ENCODE data around the gene MED13L.
A peak's percentile ranks its signal among the peaks of the same experiment; 100 is the strongest.

Gene MED13L

DNA sequence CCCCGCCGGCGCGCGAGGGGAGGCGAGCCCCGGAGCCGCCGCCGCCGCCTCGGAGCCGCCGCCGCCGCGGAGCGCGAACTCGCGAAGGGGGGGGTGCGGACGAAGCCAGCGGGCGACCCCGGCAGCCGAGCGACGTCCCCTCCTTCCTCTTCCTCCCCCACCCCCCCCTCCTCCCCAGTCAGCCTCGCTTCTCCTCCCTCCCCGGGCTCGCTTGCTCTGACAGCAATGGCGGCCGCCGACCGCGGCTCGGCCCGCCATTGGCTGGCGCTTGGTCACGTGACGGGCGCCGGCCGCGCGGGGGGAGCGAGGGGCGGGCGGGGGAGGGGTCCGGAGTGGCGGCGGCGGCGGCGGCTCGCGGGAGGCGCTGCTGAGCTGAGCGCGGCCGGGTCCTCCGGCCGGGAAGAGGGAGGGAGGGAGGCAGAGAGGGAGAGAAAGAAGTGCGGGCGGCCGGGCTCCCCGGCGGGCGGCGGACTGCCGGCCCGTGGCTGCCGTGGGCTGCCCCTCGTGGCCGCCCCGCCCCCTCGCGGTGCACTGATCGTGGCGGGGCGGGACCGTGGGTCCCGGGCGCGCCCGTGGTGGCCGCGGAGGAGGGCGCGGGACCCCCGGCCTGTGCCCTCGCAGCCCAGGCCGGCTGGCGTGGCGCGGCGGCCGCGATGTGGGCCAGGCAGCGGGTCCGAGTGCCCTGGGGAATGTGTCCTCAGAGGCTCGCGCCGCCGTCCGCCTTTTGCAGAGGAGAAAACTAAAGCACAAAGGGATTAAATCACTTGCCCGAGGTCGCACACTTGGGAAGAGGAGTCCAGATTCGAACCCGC is at the start of gene MED13L:
TSS of gene MED13L (minus strand) at position 227 of the 812 bp plus-strand sequence. CDS start 562 bp downstream, outside the sequence.
- DNase-seq: peak; percentile 87

DNA sequence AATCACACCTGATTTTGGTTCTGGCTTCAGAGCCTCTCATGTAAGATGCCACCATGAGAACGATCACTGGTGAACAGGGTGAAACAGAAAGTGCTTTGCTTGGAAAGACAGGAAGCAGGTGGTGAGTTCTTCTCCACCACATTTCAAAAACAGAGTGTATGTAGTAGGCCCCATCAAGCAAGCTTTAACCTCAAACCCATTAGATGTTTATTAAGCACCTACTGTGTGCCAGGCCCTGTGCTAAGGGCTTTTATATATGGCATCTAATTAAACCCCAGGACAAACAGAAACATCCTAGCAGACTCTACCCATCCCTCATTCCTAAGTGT is 47.8 kb upstream of the MED13L start:
- DNase-seq: no peak

DNA sequence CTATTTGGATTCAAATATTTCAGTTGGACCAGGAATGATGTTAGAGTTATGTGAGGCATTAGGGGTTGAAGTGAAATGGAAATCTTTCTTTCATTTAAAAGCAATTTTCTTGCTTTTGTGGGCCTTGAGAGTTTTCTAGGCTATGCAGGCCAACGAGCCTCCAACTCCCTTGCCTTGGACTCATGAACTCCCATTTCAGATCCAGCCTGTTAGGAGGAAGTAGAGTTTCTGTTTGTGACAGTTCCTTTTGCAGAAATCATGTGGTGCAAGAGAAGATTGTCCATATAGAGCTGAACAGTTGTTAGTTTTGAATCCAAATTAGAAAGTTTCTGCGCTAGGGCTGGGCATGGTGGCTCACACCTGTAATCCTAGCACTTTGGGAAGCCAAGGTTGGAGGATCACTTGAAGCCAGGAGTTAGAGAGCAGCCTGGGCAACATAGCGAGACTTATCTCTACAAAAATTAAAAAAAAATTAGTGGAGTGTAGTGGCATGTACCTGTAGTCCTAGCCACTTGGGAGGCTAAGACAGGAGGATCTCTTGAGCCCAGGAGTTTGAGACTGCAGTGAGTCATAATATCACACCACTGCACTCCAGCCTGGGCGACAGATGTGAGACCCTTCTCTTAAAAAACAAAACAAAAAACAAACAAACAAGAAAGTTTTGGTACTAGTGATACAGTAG is 47.3 kb upstream of the MED13L start:
- DNase-seq: no peak

DNA sequence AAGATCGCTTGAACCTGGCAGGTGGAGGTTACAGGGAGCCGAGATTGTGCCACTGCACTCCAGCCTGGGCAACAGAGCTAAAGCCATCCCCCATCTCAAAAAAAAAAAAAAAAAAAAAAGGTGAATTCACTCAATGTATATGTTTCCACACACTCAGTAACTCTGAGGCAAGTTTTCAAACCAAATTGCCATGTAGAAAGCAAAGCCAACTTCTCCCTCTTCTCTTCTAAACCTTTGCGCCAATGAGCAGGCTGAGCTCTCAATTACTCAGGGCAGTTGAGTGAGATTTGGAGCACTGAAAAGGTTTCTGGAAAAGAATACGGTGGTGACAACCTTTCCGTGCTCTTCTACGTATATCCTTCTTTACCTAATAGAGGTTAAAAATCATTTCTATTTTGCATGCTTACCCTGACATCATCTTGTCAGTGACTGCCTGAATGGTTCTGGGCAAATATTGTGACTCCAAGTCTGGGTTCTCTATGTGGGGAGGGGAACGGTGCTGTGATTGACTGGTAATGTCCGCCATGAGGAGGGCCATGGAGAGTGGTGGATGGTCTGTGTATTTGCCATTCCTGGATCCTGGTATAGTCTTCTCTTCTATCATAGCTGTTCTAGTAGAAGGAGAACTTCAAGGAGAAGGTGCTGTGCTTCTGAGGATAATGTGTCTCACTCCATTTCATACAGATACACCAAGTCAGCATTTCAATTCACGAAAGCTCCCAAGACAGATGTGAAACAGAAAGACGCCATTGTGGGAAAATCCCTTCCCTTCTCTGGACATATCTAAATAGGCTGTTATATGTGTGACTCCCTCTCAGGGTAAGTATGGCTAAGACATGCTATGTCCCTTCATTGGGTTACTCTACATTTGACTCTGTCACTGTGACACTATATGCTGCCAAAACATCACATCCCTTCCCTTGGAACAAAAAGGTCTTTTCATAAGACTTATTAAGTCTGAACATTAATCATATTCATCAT is 46.2 kb upstream of the MED13L start:
- DNase-seq: no peak

DNA sequence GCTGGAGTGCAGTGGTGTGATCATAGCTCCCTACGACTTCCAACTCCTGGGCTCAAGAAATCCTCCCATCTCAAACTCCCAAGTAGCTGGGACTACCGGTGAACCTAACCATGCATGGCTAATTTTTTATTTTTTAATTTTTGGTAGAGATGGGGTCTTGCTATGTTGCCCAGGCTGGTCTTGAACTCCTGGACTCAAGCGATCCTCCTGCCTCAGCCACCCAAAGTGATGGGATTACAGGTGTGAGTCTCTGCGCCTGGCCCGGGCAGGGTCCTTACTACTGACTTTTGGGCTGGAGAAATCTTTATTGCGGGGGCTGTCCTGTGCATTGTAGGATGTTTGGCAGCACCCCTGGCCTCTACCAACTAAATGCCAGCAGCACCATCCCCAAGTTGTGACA is 44.4 kb upstream of the MED13L start:
- no peak for DNase-seq

DNA sequence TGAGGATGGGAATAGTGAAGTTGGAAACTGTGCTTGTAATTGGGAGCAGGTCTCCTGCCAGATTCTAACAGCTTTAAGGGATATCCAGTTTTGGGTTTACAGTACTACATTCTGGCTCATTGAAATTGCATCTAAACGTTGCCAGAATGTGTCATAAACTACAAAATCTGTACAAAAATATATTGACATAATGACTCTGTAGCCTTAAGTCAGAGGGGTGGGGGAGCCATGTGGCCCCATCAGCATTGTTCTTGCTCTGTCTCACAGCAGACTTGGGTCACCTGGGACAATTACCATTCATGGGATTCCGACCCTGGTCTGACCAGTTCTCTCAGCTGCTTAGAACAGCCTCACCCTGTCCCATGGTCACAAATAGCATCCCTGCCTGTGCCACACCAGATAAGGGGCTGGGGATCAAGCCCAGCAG is 43.3 kb upstream of the MED13L start:
- no peak for DNase-seq

DNA sequence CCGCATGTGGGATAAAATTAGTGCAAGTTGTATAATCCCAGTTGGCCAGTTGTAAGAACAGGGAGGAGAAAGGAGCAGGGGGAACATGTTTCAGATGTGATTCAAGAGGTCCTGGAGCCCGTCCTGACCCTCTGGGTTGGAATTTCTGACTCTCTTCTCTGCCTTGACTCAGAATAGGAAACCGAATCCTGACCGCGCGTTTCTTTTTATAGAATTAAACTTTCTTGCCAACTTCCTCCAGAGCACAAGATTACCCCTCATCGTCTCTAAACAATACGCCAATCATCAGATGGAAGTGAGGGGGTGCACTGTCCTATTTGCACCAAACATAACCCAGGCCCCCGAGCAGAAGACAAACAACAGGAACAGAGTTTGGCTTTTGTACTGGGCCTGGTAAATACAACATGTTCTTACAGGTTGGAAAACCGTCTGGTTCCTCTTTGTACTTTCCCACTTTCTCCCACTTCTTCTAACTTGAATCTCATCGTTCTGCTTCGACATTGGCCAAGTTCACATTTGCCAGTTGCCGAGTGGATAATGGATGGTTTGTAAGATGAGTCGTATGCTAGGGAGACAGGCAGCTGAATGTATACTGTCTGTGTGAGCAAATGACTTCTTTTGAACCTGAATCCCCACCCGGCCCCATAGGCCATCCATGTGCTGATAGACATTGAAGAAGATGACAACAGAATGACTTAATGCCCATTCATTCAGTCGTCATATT is 42.6 kb upstream of the MED13L start:
- no peak for DNase-seq

DNA sequence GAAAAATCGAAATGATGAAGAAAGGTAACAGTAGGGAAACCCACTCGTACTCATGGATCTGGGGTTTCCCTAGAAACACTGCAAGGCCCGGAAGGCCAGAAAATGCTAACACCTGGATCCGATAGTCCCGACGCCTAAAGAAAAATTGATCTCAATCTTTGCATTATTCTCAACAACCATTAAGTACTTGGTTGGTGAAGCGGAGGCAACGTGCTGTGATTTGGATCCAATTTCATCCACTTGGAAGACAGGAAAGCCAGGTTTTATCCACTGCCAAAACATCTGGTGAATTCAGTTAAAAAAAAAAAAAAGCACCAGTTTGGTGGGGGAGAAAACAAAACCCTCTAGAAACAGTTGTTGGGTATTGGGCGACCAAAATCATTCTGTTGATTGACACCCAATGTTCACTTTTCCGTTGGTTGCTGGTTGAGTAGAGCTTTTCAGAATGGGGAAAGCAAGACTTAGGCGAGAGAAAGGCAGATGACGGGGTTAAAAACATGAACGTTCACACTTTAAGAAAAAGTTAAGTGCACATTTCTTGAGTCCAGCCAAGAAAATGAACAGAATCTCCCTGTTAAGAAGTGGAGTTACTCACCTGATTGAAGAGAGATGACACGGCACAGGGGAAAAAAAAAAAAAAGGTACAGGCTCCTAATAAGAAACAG is 41.9 kb upstream of the MED13L start:
- DNase-seq: no peak

DNA sequence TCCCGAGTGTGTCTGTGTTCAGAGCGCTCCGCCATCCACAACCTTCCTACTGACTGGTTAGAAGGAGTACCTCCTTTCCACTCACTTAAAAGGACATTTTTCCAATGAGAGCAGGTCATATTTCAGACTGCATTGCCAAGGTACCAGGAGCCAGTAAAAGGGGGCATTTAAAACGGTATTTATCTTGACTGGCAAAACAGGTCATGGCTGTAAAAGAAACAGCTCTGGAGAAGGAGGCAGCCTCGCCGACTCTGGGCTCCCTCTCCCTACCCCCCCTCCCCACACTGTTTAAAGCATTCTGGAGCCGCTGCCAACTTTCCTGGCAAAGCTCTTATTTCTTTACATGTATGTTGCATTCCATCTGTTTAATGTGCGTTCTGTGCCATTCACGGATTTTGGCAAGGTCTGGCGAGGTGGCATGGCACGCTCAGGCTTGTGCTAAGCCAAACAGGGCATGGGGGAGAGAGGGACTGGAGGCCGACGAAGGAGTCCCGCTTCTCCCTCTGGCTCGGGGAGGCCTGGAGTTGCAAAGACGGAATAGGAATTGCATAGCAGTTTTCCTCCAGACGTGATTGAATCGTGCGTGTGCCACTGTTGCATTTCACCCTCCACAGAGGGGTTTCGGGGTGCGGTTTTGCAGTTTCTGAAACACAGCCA is 41.2 kb upstream of the MED13L start:
- no peak for DNase-seq

DNA sequence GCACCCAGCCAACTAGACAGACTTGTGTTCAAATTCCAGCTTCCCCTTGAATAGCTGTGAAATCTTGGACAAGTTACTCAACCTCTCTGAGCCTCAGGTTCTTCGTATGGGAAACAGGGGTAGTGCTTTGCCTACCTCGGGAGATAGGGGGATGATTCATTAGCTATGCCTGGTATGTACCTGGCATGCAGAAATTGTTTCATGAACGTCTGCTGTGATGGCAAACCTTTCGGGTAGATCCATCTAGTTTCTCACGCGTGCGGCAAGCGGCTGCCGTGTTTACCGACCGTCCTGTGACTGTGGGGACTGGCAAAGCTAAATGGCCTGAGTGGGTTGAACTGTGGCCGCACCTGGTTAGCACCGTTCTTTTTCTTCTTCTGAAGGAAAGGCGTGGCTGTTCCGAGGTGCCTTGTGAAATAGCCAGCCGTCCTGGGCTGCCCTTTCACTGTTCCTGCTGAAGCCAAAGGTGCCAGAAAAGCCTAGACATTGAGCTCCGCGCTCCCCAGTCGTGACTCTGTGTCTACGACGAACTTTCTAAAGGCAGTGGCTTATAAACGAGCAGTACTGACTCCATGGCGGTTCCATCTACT is 40.6 kb upstream of the MED13L start:
- DNase-seq: no peak

DNA sequence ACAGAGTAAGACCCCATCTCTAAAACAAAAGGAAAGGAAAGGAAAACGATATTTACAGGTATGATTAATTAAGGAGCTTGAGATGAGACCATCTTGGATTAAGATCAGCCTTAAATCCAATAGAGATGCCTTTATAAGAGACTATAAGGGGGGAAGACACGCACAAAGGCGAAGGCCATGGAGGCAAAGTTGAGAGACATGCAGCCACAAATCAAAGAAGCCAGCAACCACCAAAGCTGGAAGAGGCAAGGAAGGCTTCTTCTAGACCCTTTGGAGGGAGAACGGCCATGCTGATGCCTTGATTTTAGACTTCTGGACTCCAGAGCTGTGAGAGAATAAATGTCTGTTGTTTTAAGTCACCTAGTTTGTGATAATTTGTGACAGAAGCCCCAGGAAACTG is 39.6 kb upstream of the MED13L start:
- no peak for DNase-seq

DNA sequence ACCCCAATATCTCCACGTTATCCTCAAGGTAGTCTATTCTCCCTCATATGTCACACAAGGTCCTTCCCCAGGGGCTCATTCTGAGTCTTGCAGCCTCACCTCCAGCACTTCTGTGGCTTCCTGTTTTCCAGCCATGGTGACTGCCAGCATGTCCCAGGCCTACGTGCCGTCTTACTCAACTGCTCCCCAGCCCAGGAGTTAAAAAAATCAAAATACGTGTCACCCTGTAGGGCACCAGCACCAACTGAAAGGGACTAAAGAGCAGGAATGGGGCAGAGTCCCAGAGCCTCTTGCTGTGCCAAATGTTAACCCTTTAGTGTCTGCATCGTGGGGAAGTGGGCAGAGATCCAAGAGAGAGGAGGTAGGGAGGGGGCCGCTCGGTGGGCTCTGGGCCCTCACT is 37.0 kb upstream of the MED13L start:
- no peak for DNase-seq

DNA sequence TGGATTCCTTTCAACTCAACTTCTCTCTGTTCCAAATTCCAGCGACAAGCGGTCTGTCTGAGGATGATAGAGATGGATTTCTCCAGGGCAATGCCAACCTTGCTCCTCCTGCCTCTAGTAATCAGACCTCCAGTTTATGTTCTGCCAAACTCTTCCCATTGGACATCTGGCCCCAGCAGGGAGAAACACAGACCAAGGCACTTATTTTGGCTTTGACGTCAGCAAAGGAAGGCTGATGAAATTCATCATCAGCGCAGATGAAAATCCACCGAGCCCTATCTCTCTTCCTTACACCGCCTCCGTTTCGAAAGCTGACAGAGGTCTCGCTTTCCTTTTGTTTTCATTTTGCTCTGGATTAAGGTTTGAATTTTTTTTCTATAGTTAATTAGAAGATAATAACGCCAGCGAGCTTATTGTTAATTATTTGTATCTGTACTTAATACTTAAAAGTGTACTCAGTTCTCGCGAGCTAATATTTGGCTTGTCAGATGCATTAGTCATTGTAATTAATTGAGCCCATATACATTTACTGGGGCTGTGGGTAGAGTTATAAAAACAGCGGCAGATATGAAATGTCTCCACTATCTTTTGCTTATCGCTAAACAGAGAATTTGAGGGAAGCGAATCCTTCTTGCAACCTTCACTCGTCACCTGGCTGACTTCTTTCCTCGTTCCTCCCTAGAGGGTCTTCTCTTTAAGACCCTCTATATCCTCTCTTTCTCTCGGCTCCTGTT is 35.9 kb upstream of the MED13L start:
- no peak for DNase-seq

DNA sequence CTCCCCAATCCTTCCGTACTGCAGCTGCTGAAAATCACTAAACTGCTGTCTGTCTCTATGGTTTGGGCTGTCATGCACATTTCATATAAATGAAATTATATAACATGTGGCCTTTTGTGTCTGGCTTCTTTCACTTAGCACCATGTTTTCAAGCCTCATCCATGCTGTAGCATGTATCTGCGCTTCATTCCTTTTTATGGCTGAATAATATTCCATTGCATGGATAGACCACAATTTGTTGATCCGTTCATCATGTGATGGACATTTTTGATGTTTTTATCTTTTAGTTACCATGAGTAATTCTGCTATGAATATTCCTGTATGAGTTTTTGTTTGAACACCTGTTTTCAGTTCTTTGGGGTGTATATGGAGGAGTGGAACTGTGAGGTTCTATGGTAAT is 32.6 kb upstream of the MED13L start:
- DNase-seq: no peak

DNA sequence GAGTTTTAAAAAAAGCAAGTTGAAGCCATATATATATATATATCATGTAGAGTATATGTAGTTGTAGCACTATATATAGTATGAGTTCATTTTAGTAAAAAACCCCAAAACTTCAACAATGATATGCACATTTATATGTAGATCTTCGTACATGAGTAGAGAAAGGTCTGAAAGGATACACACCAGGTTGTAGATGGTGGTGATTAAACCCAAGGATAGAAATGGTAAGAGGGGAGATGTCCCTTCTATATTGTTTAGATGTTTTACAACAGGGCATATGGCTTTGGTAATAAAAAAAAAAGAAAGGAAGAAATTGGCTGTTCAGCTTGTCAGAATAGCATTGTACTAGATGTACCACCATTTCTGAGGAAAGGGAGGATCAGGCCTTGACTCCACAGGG is 31.9 kb upstream of the MED13L start:
- DNase-seq: no peak

DNA sequence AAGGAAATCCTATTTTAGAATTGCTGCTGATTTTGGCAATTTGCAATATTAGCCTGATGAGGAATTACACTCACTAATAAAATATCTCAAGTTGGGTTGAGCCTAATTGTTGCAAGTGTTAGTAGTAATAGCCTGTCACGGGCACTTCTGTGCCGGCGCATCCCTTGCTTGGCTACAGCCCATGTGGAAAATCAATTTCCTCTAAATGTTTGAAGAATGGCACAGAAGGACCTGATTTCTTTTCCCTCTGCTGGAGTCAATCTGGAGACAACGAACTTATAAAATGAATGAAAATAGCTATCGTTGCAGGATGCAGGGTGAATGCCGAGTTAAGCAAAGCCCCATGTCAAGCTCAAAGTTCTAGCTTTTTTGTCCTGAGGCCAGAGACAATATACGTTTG is 31.2 kb upstream of the MED13L start:
- no peak for DNase-seq

DNA sequence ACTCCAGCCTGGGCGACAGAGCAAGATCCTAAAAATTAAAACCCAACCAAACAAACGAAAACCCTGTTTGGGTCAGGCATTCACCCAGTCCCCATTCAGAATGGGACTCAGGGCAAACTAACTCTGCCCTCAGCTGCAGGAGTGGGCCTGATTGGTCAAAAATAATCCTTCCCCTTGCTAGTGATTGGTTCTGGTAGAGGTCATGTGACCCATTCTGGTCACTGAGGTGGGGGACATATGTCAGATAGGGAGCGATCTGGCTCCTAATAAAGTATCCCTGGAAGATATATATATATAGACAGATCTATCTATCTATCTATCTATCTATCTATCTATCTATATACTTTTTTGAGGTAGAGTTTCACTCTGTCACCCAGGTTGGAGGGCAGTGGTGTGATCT is 29.5 kb upstream of the MED13L start:
- DNase-seq: no peak

DNA sequence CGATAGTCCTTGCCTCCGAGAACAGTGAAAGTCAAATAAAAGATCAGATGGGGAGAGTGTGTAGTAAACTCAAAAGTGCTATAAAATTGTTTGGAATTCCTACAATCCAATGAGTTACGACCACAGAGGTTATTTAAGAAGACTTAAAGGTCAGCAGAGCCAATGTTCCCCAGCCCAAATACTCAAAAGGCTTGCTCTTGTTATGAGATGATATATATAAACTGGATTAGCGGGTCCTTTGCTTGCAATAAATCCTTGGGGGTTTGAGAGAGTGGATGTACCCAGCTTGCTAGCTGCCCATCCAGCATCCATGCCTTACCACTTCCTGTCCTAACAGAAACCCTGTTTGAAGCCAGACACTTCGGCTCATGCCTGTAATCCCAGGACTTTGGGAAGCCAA is 29.0 kb upstream of the MED13L start:
- DNase-seq: no peak

DNA sequence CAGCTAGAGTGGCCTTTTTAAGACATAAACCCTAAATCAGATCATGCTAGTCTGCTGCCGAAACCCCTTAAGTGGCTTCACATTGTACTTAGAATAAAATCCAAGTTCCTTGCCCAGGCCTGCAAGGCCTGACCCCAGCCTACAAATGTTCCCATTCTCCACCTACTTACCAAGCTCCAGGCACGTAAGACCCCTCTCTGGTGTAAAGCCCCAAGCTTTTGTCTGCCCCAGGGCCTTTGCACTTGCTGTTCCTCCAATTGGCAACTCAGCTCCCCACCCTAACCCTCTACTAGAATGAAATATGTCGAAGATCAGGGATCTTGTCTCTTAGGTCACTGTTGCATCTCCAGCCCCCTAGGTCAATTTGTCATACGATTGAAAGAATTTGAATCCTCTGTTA is 27.1 kb upstream of the MED13L start:
- DNase-seq: no peak

DNA sequence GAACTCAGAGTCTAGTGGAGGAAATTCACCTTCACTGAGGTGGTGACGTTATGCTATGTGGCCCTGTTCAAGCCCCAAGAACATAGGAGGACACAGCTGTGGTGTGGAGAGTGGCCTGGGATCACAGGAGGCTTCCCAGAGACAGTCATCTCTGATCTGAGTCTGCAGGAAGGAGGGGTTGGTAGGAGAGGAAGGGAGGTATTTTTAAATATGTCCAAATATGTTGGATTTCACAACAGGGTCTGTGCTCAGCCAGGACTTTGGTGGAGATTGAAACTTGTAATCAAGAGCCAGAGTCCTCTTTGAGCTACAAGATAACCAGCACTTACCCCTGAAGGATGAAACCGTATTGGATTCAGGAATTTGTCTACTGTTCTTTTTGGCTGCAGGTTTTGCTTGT is 26.4 kb upstream of the MED13L start:
- no peak for DNase-seq

DNA sequence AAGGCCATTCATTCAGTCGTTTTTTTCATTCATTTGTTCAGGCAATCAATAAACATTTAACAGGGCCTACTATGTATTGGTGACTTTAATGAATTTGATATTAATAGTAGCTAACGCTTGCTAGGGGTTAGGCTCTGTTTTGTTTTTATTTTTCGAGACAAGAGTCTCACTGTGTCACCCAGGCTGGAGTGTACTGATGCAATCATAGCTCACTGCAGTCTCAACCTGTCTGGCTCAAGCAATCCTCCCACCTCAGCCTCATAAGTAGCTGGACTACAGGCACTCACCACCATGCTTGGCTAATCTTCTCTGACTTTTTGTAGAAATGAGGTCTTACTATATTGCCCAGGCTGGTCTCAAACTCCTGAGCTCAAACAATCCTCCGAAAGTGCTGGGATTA is 25.6 kb upstream of the MED13L start:
- DNase-seq: no peak

Data from activated naive CD4-positive, alpha-beta T cell treated with anti-CD3 and anti-CD28 coated beads, Interleukin-2, amount 50 U/mL, for 16 hours (primary cell).